Fibroblast of villous mesenchyme (primary cell): ENCODE data around the gene DEFB118. TPM values are rescaled to one million over a fixed set of nuclear protein-coding genes. Genes with fewer than 3 reads are reported as not detected.

Source experiments
- DNase-seq: peaks from one replicate; pipeline ENCODE4 v3.0.0-alpha.2; 2010; ENCODE audit warnings: low read depth
- H3K4me3 ChIP-seq: 2 replicates; pipeline ENCODE4 v1.5.1; 2011; ENCODE audit warnings: low read depth, mild to moderate bottlenecking, low read length
- CTCF ChIP-seq: IDR thresholded peaks from 2 replicates; pipeline ENCODE4 v1.5.1; 2012; ENCODE audit warnings: low read depth, mild to moderate bottlenecking, low read length; ENCODE audit not compliant: insufficient read depth
- total RNA-seq: library from RNA; depleted of rRNA; stranded (reverse); fragments of >200 nt; gene quantifications from 2 replicates; pipeline ENCODE4 v1.2.3, GENCODE V29; 2012

DEFB118 gene
- total RNA-seq, 1 donor = not detected

DNA sequence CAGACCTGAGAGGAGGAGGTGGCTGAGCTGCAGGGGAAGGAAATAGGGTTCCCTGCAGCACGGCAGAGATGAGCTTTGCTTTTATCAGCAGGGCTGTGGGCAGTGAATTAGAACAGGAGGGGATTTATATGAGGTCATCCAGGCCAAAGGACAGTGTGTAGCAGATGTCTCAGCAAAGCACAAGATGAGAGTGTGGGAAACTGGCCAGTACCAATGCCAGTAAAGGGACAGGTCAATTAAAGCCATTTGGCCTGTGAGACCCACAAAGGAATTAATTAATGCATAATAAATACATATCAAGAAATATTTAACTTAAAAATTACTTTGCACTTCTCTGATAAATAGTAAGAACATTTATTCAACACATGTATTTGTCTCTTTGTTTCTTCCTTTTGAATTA is 22.1 kb downstream of the DEFB118 start, which contains the start of gene DEFB119:
TSS of gene DEFB119 (minus strand) at position 101 of the 400 bp plus-strand sequence. CDS start 107 bp downstream, outside the sequence.
- DNase-seq = no peak
- TF ChIP-seq CTCF = no peak
- no peak within 1 kb of the TSS for H3K4me3 ChIP-seq

DNA sequence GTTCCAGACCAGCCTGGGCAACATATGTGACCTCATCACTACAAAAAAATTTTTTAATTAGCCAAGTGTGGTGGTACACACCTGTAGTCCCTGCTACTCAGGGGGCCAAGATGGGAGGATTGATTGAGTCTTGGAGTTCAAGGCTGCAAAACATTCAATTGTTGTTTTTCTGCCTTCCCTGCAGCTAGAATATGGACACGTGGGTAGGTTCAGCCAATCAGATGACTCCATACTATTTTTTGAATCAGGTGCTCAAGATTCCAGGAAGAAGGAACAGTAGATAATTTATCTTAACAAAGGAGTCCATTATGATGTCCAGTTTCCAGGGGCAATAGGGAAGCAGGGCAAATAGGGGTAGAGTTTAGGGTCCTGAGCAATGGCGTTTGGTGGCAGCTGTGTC is 24.4 kb downstream of the DEFB118 start:
- DNase-seq = no peak
- H3K4me3 ChIP-seq = no peak overlapping the region
- TF ChIP-seq CTCF = no peak

DNA sequence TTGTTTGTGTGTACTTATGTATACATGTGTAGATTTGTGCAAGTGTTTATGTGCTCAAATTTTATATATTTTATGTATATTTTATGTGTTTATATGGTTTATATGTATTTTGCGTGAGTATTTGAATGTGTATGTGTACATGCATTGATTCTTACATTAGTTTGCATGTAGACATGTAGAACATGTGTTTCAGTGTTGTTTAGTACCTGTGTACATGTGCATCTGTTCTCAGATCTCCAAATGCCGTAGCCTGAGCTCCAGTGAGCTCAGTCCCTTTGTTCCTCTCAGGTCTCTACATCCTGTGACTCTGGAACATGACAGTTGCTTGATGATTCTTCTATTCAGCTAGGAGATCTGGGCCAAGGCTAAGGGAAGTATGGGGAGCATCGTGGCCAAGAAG is 26.5 kb downstream of the DEFB118 start:
- no peak overlapping the region for H3K4me3 ChIP-seq
- DNase-seq = no peak
- no peak for TF ChIP-seq CTCF

DNA sequence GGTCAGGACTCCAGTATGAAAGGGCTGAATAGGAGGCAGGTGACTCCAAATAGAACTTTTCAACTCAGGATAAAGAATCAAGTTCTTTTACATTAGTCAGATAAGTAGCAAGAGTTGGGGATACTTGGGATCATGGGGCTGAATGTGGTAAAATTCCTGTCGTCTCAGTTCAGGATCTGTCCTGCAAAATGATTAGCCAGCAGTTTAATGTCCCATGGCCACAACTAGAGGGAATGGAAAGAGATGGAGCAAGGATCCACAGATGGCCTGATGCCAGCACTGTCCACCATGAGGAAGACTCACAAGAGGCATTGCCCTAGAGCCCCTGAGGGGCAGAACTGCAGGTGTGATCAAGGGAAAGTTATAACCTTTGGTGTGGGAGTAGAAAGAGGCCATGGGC is 35.5 kb downstream of the DEFB118 start:
- no peak for DNase-seq
- H3K4me3 ChIP-seq = no peak overlapping the region
- no peak for TF ChIP-seq CTCF

DNA sequence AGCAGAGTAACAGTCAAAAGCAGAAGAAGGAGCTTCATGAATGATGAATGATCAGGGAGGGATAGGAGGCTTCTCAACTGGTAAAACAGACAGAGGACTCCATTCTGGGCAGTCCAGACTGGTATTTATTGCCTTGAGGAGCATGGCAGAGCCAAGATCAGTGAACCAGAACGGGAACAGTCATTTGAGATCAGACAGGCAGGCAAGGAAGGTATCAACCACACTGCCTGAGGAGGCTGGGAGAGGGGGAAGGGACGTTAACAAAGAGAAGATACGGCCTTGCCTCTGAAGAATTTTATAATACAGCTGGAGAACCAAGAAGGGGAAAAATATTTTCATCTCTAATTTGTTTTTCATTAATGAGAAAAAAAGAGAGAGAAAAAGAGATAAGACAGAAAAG is 37.7 kb downstream of the DEFB118 start, which contains the start of gene DEFB121:
TSS of gene DEFB121 (minus strand) at position 101 of the 400 bp plus-strand sequence. CDS start at position 38, 63 bp downstream.
- DNase-seq = no peak
- no peak for TF ChIP-seq CTCF
- no peak within 1 kb of the TSS for H3K4me3 ChIP-seq

GRCh38 chr20:31410011-31410410 is 41.6 kb downstream of the DEFB118 start:
- H3K4me3 ChIP-seq = no peak overlapping the region
- TF ChIP-seq CTCF = no peak
- no peak for DNase-seq

DNA sequence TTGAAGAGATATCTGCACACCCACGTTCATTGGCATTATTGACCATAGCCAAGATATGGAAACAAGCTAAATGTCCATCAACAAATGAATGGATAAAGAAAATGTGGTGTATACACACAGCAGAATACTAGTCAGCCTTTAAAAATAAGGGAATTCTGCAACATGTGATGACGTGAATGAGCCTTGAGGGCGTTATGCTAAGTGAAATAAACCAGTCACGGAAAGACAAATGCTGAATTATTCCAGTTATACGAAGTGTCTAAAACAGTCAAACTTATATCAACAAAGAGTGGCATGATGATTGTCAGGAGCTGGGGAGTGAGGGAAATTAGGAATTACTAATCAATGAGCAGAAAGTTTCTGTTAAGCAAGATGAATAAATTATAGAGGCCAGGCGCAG is 46.0 kb downstream of the DEFB118 start:
- H3K4me3 ChIP-seq = no peak overlapping the region
- TF ChIP-seq CTCF = no peak
- no peak for DNase-seq
